Heart left ventricle (tissue), 16 donors: ENCODE data around the gene SERINC2. TPM values are rescaled to one million over a fixed set of nuclear protein-coding genes. Genes with fewer than 3 reads are reported as not detected.

Source experiments
- ATAC-seq, 4 donors: fragments of 200-7000 bp; cut with Tn5 transposase; one replicate each; pipeline ENCODE4 v1.9.1; 2020 to 2022; ENCODE audit warnings: moderate library complexity in 4 of 4, mild to moderate bottlenecking in 3 of 4, moderate number of reproducible peaks in 1 of 4
- DNase-seq, 5 donors: peaks; one replicate each; pipeline ENCODE4 v3.0.0-alpha.2; 2020
- H3K27ac ChIP-seq, 12 donors: fragments of 200-600 bp; sonication (generic) in 4 of 12; one replicate each; pipeline versions ENCODE4 v1.5.0 to v1.8.0; 2016 to 2022; ENCODE audit warnings: mild to moderate bottlenecking in 2 of 12
- H3K27me3 ChIP-seq, 9 donors: fragments of 200-600 bp; sonication (generic) in 2 of 9; one replicate each; pipeline versions ENCODE4 v1.5.1 to v1.8.0; 2016 to 2022; ENCODE audit warnings: mild to moderate bottlenecking in 3 of 9
- H3K36me3 ChIP-seq, 9 donors: fragments of 200-600 bp; sonication (generic) in 2 of 9; one replicate each; pipeline versions ENCODE4 v1.5.0 to v1.8.0; 2018 to 2022; ENCODE audit warnings: mild to moderate bottlenecking in 2 of 9
- H3K4me1 ChIP-seq, 12 donors: fragments of 200-600 bp; sonication (generic) in 4 of 12; one replicate each; pipeline versions ENCODE4 v1.5.0 to v1.8.0; 2016 to 2022; ENCODE audit warnings: mild to moderate bottlenecking in 3 of 12
- H3K4me3 ChIP-seq, 12 donors: fragments of 200-600 bp; sonication (generic) in 4 of 12; one replicate each; pipeline versions ENCODE4 v1.5.0 to v1.8.0; 2017 to 2022; ENCODE audit warnings: mild to moderate bottlenecking in 9 of 12, moderate library complexity in 4 of 12
- H3K9me3 ChIP-seq, 12 donors: fragments of 200-600 bp; sonication (generic) in 4 of 12; one replicate each; pipeline versions ENCODE4 v1.5.0 to v1.8.0; 2016 to 2022; ENCODE audit warnings: mild to moderate bottlenecking in 1 of 12
- CTCF ChIP-seq, 12 donors: fragments of 200-600 bp; sonication (generic) in 4 of 12; IDR thresholded peaks; one replicate each; pipeline versions ENCODE4 v1.5.0 to v1.8.0; 2018 to 2022; ENCODE audit warnings: antibody characterized with exemption in 12 of 12, mild to moderate bottlenecking in 5 of 12
- POLR2A ChIP-seq, 2 donors: fragments of 450-650 bp; IDR thresholded peaks; one replicate each; pipeline ENCODE4 v1.6.1; 2017; ENCODE audit warnings: antibody characterized with exemption in 2 of 2, mild to moderate bottlenecking in 2 of 2, moderate library complexity in 2 of 2
- WGBS, 4 donors: extraction: QIAGEN DNeasy Blood & Tissue Kit in 2 of 4; methylation state at CpG; one replicate each; pipeline versions ENCODE4 v1.1.5 to v1.1.7; 2013 to 2018; 5-methylcytosine and 5-hydroxymethylcytosine counted together
- intact Hi-C, 10 donors: fragments of 100-400 bp; cut with DNase I; formaldehyde crosslinking; loops; one replicate each; pipeline versions ENCODE4 v1.11.1 to v1.14.2; 2022
- polyA plus RNA-seq, 2 donors: library from polyadenylated mRNA; stranded (reverse); fragments of 200-250 nt; gene quantifications; one replicate each; pipeline ENCODE4 v1.2.3, GENCODE V29; 2013
- total RNA-seq, 9 donors: library from RNA; depleted of rRNA in 2 of 9; stranded (reverse); fragments of >200 nt in 2 of 9; fragmentation: NEBNext Ultra II Directional in 3 of 9; extraction: Animal tissue kit (Norgen Biotek cat#: 25700) in 3 of 9; gene quantifications; one replicate each; pipeline versions ENCODE4 v1.1.0 to v1.2.4, GENCODE V29; 2016 to 2023
- donor health status: ischemic (EF 13 %, LVEDD 7.1; RV severe dilation, severe dysfunction).
- donor health status: healthy with polysubstance abuse.
- donor health status: DM: no; HTN: yes; CAD: no.
- donor health status: DM: no; HTN: no; CAD: no.
- donor health status: ischemic (EF 25% LVEDD 6.9; RV normal size, moderate dysfunction).
- donor health status: ischemic (EF 25% LVEDD 5.7; RV mildly dilated, moderate dysfunction).
- donor health status: healthy.
- donor health status: DM: yes; HTN: yes; CAD: no.
- donor health status: ischemic (EF 35%, LVEDD 5.7; RV mildly dilated, moderate dysfunction).
- donor health status: nonischemic (EF 11% LVEDD 7.7; RV severe dilation, severe dysfunction).
- donor health status: DM: yes; HTN: yes; CAD: no.
- donor health status: PGD.
- donor health status: ischemic (EF 29% LVEDD 5.4; RV normal size, mild dysfunction).
- donor health status: nonischemic (EF 23%, LVEDD 6.1; RV moderate dilation, normal function).

Gene SERINC2
- total and polyA plus RNA-seq, 11 donors: 0.94 to 8.5 (median 2.3) TPM

- peak; percentile 46 to 75 (median 51) for DNase-seq
- peak; percentile 56 to 87 (median 74) for ATAC-seq
- 42 to 50% (median 45%) methylated on average over 14 to 15 of the region's 15 CpGs for WGBS, 4 donors
- intact Hi-C loops: loop anchor here (1.0 to 10.0 kb wide), 10 partner anchors 28 to 698 kb away; partner anchors contain the start of gene MATN1 (in 2 of the 10)
- no peak overlapping the region for H3K27ac ChIP-seq
- peaks cover 0 to 10% (median 0%) of the 10 kb centered on the region in 9 donors for H3K27me3 ChIP-seq
- peaks cover 0 to 6% (median 0%) of the 10 kb centered on the region in 12 donors for H3K4me1 ChIP-seq
- H3K9me3 ChIP-seq: no peaks in the 10 kb centered on the region
- H3K4me3 ChIP-seq: no peak overlapping the region
- H3K36me3 ChIP-seq: no peaks in the 10 kb centered on the region
- TF ChIP-seq POLR2A (IDR thresholded peaks at IDR 0.05) (no peak), CTCF (IDR thresholded peaks at IDR 0.05) (peak; percentile 87 to 97 (median 91))
Measured at GRCh38 chr1:31422505-31423319, 9.7 kb downstream of the SERINC2 start.

- peak in 2 of 4 donors; percentile 15 to 23 for ATAC-seq
- no peak for DNase-seq
- Histone ChIP-seq H3K4me1 (peaks cover 0 to 6% (median 0%) of the 10 kb centered on the region in 12 donors), H3K36me3 (no peaks in the 10 kb centered on the region), H3K27ac (no peak overlapping the region), H3K9me3 (no peaks in the 10 kb centered on the region), H3K4me3 (no peak overlapping the region), H3K27me3 (peaks cover 0 to 10% (median 0%) of the 10 kb centered on the region in 9 donors)
- intact Hi-C loops: loop anchor here in 9 of 10 donors (2.0 to 10.0 kb wide), 8 partner anchors 29 to 699 kb away; partner anchors contain the start of gene MATN1 (in 2 of the 9)
- 70 to 76% (median 73%) methylated on average over 17 to 23 of the region's 23 CpGs for WGBS, 4 donors
- TF ChIP-seq POLR2A (IDR thresholded peaks at IDR 0.05): no peak
- no peak for TF ChIP-seq CTCF (IDR thresholded peaks at IDR 0.05)
Measured at GRCh38 chr1:31423418-31423947, 10.5 kb downstream of the SERINC2 start.

GRCh38 chr1:31424568-31424967 lies 11.6 kb downstream of the SERINC2 start:
- 73 to 80% (median 76%) methylated on average over 15 of the region's 15 CpGs for whole genome bisulfite sequencing, 4 donors
- ATAC-seq (no peak), DNase-seq (no peak)
- no peaks in the 10 kb centered on the region for H3K9me3 ChIP-seq
- H3K27me3 ChIP-seq: peaks cover 0 to 10% (median 0%) of the 10 kb centered on the region in 9 donors
- TF ChIP-seq CTCF (IDR thresholded peaks at IDR 0.05) (no peak), POLR2A (IDR thresholded peaks at IDR 0.05) (no peak)
- H3K4me3 ChIP-seq: no peak overlapping the region
- no peaks in the 10 kb centered on the region for H3K36me3 ChIP-seq
- H3K4me1 ChIP-seq: peaks cover 0 to 6% (median 0%) of the 10 kb centered on the region in 12 donors
- H3K27ac ChIP-seq: no peak overlapping the region
- intact Hi-C loops: loop anchor here in 8 of 10 donors (2.0 to 10.0 kb wide), 6 partner anchors 87 to 700 kb away; partner anchors contain the start of gene MATN1 (in 2 of the 8)
